Vagina (tissue), 2 donors: ENCODE results near the gene NUCKS1. TPM values are rescaled to one million over a fixed set of nuclear protein-coding genes. Genes with fewer than 3 reads are reported as not detected.

Experiments used
- DNase-seq, 2 donors: peaks; one replicate each; pipeline ENCODE4 v3.0.0-alpha.2; 2017; ENCODE audit errors: extremely low spot score in 2 of 2
- H3K27ac ChIP-seq: fragments of 200-600 bp; sonication (generic); one replicate; pipeline ENCODE4 v1.5.1; 2019
- H3K27me3 ChIP-seq: fragments of 200-600 bp; sonication (generic); one replicate; pipeline ENCODE4 v1.5.1; 2019
- H3K36me3 ChIP-seq, 2 donors: fragments of 200-600 bp; sonication (generic); one replicate each; pipeline ENCODE4 v1.5.1; 2017 to 2019
- H3K4me1 ChIP-seq: fragments of 200-600 bp; sonication (generic); one replicate; pipeline ENCODE4 v1.5.1; 2019
- H3K4me3 ChIP-seq, 2 donors: fragments of 200-600 bp; sonication (generic); 1 replicate in 1 of 2; 2 replicates in 1 of 2; pipeline ENCODE4 v1.5.1; 2016 to 2019
- H3K9me3 ChIP-seq: fragments of 200-600 bp; sonication (generic); one replicate; pipeline ENCODE4 v1.5.1; 2019
- POLR2A ChIP-seq, 2 donors: fragments of 450-650 bp; IDR thresholded peaks; one replicate each; pipeline ENCODE4 v1.6.1; 2017; ENCODE audit warnings: antibody characterized with exemption in 2 of 2, mild to moderate bottlenecking in 2 of 2, moderate library complexity in 2 of 2
- POLR2AphosphoS5 ChIP-seq, 2 donors: sonication (generic); formaldehyde crosslinking; IDR thresholded peaks; one replicate each; pipeline ENCODE4 v1.9.0; 2017; ENCODE audit warnings: antibody characterized with exemption in 2 of 2, mild to moderate bottlenecking in 2 of 2, low read depth in 1 of 2; ENCODE audit not compliant: insufficient read depth in 1 of 2
- intact Hi-C: fragments of 100-400 bp; cut with DNase I; formaldehyde crosslinking; loops from one replicate; pipeline ENCODE4 v1.15.1; 2023
- total RNA-seq: library from RNA; depleted of rRNA; stranded (reverse); fragments of >200 nt; gene quantifications from one replicate; pipeline ENCODE4 v1.2.3, GENCODE V29; 2016
- TF ChIP-seq, protein P1 (sequence below), 3 experiments: fragments of 450-650 bp in 2 of 3; fragments of 200-600 bp in 1 of 3; sonication (generic) in 1 of 3; IDR thresholded peaks; one replicate each; pipeline ENCODE4 v1.5.1; 2017 to 2019; ENCODE audit warnings: antibody characterized with exemption in 3 of 3, mild to moderate bottlenecking in 2 of 3, moderate library complexity in 2 of 3

Gene NUCKS1
- total RNA-seq, 1 donor from 2014 or later = 57.2 TPM

DNA sequence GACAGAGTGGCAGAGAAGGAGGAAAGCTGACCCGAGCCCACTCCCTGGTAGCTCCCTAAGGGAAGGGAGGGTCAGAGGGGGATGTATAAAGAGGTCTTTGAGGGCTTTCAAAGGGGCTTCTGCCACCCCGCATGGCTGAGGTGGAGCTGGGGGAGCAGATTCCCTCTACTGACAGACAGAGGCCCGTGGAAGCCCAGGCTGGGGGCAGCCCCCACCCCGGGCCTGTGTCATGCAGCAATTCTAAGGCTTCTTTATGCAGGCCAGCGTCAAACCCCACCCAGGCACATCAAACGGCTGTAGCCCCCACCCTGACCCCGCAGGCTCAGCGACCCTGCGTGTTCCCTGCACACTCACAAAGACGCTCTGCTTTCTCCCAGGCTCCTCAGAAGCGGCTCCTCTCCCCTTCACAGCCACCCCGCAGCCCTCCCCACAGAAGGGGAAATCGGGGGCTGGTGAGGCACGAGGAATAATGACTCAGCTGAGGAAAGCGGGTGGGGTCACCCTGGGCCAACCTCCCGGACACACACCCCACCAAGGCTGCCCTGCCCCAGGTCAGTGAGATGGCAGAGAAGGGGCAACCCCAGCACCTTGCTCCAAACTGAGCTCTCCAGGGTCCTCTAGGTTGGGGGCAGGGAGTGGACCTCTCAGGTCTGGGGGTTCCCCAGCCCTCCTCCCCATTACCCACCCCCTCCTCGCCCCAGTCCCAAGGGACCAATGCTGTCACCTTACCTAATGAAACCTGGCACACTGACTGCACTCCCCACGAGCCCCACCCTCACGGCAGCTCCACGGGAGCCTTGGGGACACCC, 80.4 kb downstream of the NUCKS1 start:
- Histone ChIP-seq H3K4me1 (peaks cover 16% of the 10 kb centered on the region), H3K4me3 (no peak overlapping the region), H3K9me3 (no peaks in the 10 kb centered on the region), H3K27me3 (no peaks in the 10 kb centered on the region), H3K36me3 (no peaks in the 10 kb centered on the region), H3K27ac (no peak overlapping the region)
- no peak for TF ChIP-seq POLR2AphosphoS5 (IDR thresholded peaks at IDR 0.05; ENCODE audit: insufficient read depth in 1 of 2, low read depth in 1 of 2)
- TF ChIP-seq, protein P1, sequence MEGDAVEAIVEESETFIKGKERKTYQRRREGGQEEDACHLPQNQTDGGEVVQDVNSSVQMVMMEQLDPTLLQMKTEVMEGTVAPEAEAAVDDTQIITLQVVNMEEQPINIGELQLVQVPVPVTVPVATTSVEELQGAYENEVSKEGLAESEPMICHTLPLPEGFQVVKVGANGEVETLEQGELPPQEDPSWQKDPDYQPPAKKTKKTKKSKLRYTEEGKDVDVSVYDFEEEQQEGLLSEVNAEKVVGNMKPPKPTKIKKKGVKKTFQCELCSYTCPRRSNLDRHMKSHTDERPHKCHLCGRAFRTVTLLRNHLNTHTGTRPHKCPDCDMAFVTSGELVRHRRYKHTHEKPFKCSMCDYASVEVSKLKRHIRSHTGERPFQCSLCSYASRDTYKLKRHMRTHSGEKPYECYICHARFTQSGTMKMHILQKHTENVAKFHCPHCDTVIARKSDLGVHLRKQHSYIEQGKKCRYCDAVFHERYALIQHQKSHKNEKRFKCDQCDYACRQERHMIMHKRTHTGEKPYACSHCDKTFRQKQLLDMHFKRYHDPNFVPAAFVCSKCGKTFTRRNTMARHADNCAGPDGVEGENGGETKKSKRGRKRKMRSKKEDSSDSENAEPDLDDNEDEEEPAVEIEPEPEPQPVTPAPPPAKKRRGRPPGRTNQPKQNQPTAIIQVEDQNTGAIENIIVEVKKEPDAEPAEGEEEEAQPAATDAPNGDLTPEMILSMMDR (IDR thresholded peaks at IDR 0.05) = no peak
- DNase-seq = no peak
- intact Hi-C loops = no loop called here

DNA sequence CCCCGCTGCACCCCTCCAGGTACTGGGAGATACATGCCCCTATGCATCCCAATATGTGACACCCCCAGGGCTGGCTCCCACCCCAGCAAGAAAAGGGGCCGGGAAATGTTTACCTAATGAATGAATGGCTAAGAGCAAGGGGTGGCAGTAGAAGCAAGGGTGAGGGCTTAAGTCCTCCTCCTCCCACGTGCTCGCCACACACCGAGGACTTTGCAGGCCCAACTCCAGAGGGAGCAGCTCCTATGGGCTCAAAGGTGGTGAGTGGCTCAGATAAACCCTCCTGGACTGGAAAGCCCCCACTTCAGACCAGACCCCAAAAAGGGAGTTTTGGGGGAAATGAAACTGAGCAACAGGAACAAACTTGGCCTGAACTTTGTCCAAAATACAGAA, 81.0 kb downstream of the NUCKS1 start:
- intact Hi-C loops = no loop called here
- H3K36me3 ChIP-seq = no peaks in the 10 kb centered on the region
- H3K27me3 ChIP-seq = no peaks in the 10 kb centered on the region
- TF ChIP-seq POLR2A (IDR thresholded peaks at IDR 0.05) (no peak), POLR2AphosphoS5 (IDR thresholded peaks at IDR 0.05; ENCODE audit: insufficient read depth in 1 of 2, low read depth in 1 of 2) (no peak)
- TF ChIP-seq, protein P1 (IDR thresholded peaks at IDR 0.05) = no peak
- H3K27ac ChIP-seq = no peak overlapping the region
- H3K9me3 ChIP-seq = no peaks in the 10 kb centered on the region
- DNase-seq = no peak
- H3K4me1 ChIP-seq = peaks cover 16% of the 10 kb centered on the region
- H3K4me3 ChIP-seq = no peak overlapping the region

GRCh38 chr1:205667909-205668643, 81.9 kb downstream of the NUCKS1 start:
- TF ChIP-seq, protein P1 (IDR thresholded peaks at IDR 0.05) = no peak
- no peak for TF ChIP-seq POLR2A (IDR thresholded peaks at IDR 0.05)
- TF ChIP-seq POLR2AphosphoS5 (IDR thresholded peaks at IDR 0.05; ENCODE audit: insufficient read depth in 1 of 2, low read depth in 1 of 2) = no peak
- no peaks in the 10 kb centered on the region for H3K36me3 ChIP-seq
- DNase-seq = no peak
- peaks cover 16% of the 10 kb centered on the region for H3K4me1 ChIP-seq
- intact Hi-C loops = no loop called here
- no peaks in the 10 kb centered on the region for H3K27me3 ChIP-seq
- no peaks in the 10 kb centered on the region for H3K9me3 ChIP-seq
- no peak overlapping the region for H3K27ac ChIP-seq
- H3K4me3 ChIP-seq = no peak overlapping the region

DNA sequence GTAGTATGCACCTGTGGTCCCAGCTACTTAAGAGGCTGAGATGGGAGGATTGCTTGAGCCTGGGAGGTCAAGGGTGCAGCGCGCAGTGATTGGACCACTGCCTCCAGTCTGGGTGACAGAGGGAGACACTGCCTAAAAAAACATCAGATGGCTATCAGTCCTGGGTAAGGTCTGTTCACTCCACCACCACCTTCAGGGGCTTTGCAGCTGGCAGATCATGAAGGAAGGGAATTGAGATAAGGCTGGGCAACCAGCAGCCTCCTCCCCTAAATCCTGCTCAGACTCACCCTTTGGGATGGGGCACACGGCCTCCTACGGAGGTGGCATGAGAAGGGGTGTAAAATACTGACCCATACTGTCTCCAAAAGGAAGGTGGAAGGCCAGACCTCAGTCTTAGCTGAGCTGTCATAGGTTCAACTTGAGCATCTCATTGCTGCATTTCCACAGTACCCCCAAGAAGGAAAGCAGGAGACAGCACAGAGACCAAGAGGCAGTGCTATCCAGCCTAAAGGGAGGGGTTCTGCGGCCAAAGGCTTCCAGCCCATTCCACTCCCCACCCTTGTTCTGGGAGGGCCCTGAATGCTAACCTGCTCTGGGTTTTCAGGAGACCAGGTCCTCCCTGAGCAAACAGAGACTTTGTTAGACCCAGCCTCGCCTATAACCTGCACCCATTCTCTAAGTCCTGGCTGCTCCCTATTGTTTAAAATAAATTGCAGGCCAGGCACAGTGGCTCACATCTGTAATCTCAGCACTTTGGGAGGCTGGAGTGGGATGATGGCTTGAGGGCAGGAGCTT, 83.4 kb downstream of the NUCKS1 start:
- Histone ChIP-seq H3K9me3 (no peaks in the 10 kb centered on the region), H3K27ac (no peak overlapping the region), H3K4me3 (no peak overlapping the region), H3K27me3 (no peaks in the 10 kb centered on the region), H3K4me1 (peaks cover 16% of the 10 kb centered on the region), H3K36me3 (no peaks in the 10 kb centered on the region)
- no peak for DNase-seq
- intact Hi-C loops = no loop called here
- TF ChIP-seq POLR2A (IDR thresholded peaks at IDR 0.05) (no peak), POLR2AphosphoS5 (IDR thresholded peaks at IDR 0.05; ENCODE audit: insufficient read depth in 1 of 2, low read depth in 1 of 2) (no peak)
- TF ChIP-seq, protein P1 (IDR thresholded peaks at IDR 0.05) = no peak
